Memory B cell (primary cell): ENCODE data around the gene P4HA3.

Experiments
- ATAC-seq: fragments of 150-1000 bp; cut with Tn5 transposase; 2 replicates; pipeline ENCODE4 v1.10.0; 2021; ENCODE audit warnings: low read depth, mild to moderate bottlenecking, moderate library complexity
- DNase-seq, 2 donors: peaks; one replicate each; pipeline ENCODE4 v3.0.0; 2022; ENCODE audit warnings: low spot score in 2 of 2
- H3K27ac Mint-ChIP-seq: one replicate; pipeline ENCODE4 v1.8.0; 2022; ENCODE audit warnings: mild to moderate bottlenecking, moderate library complexity, mixed read lengths
- H3K27me3 Mint-ChIP-seq: one replicate; pipeline ENCODE4 v1.8.0; 2022; ENCODE audit warnings: mixed read lengths
- H3K36me3 Mint-ChIP-seq: one replicate; pipeline ENCODE4 v1.8.0; 2022; ENCODE audit warnings: mild to moderate bottlenecking, mixed read lengths
- H3K4me1 Mint-ChIP-seq: one replicate; pipeline ENCODE4 v1.8.0; 2022; ENCODE audit warnings: mixed read lengths
- H3K4me3 Mint-ChIP-seq: one replicate; pipeline ENCODE4 v1.8.0; 2022; ENCODE audit warnings: mild to moderate bottlenecking, moderate library complexity, mixed read lengths
- H3K9me3 Mint-ChIP-seq: one replicate; pipeline ENCODE4 v1.8.0; 2022; ENCODE audit warnings: mixed read lengths

The P4HA3 gene

GRCh38 chr11:74288911-74289310, 22.5 kb downstream of the P4HA3 start:
- Mint-ChIP-seq H3K36me3 (no peaks in the 10 kb centered on the region), H3K9me3 (peaks cover 2% of the 10 kb centered on the region), H3K27ac (no peak overlapping the region), H3K4me1 (no peaks in the 10 kb centered on the region), H3K27me3 (peaks cover 8% of the 10 kb centered on the region), H3K4me3 (no peak overlapping the region)
- ATAC-seq (no peak), DNase-seq (no peak)

- Mint-ChIP-seq H3K4me3 (no peak overlapping the region), H3K4me1 (no peaks in the 10 kb centered on the region), H3K9me3 (peaks cover 2% of the 10 kb centered on the region), H3K36me3 (no peaks in the 10 kb centered on the region), H3K27ac (no peak overlapping the region), H3K27me3 (peaks cover 5% of the 10 kb centered on the region)
- DNase-seq = no peak
- ATAC-seq = no peak
Measured at GRCh38 chr11:74288161-74288560, 23.3 kb downstream of the P4HA3 start.

- H3K9me3 Mint-ChIP-seq = no peaks in the 10 kb centered on the region
- no peaks in the 10 kb centered on the region for H3K27me3 Mint-ChIP-seq
- H3K4me3 Mint-ChIP-seq = no peak overlapping the region
- no peaks in the 10 kb centered on the region for H3K4me1 Mint-ChIP-seq
- no peak overlapping the region for H3K27ac Mint-ChIP-seq
- DNase-seq (no peak), ATAC-seq (no peak)
- H3K36me3 Mint-ChIP-seq = no peaks in the 10 kb centered on the region
Measured at GRCh38 chr11:74284466-74284865, 27.0 kb downstream of the P4HA3 start.

DNA sequence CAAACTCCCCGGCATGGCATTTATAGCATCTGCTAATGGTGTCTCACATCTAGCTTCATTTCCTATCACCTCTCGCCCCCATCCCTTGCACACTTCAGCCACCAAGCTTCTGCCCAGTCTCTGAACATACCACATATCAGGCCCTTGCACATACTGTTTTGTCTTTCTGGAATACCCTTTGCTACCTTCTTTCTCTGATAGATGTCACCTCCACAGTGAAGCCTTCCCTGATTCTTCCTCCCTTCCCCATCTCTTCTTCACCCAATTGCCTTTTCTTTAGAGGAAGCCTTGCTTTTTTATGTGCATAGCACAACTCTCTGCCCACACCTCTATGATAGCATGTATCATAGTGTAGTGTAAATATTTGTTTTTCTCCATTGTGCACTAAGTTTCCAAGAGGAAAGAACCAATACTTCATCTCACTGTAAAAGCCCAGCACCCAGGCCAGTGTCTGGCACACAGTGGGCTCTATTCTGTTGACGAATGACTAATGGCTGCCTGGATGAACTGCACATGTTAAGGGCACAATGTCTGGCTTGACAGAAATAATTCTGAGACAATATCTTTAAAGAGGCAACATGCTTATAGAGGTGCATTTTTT, 27.8 kb downstream of the P4HA3 start:
- ATAC-seq (no peak), DNase-seq (no peak)
- H3K27me3 Mint-ChIP-seq = no peaks in the 10 kb centered on the region
- H3K4me3 Mint-ChIP-seq = no peak overlapping the region
- H3K27ac Mint-ChIP-seq = no peak overlapping the region
- no peaks in the 10 kb centered on the region for H3K4me1 Mint-ChIP-seq
- no peaks in the 10 kb centered on the region for H3K9me3 Mint-ChIP-seq
- no peaks in the 10 kb centered on the region for H3K36me3 Mint-ChIP-seq

DNA sequence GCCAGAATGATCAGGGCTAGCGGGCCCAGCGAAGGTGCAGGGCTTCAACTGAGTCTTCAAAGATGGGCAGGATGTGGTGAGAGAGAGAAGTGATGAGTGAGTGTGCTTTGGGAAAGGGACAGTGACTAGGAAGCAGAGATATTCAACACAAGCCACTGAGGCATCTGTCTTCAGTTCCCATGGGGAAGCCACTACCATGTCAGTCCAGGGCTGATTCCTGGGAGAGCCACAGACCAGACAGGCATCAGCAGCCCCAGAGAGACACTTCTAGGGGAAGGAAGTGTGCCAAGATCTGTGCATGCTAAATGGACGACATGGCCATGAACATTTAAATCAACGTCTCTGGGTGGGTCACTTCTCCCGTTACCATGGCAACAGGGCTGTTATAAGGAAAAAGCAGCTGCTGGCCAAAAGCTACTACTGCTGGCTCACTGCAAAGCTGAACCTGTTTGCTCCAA, 28.5 kb downstream of the P4HA3 start:
- DNase-seq (no peak), ATAC-seq (no peak)
- peaks cover 3% of the 10 kb centered on the region for H3K27me3 Mint-ChIP-seq
- H3K9me3 Mint-ChIP-seq = no peaks in the 10 kb centered on the region
- H3K36me3 Mint-ChIP-seq = no peaks in the 10 kb centered on the region
- H3K4me3 Mint-ChIP-seq = no peak overlapping the region
- no peak overlapping the region for H3K27ac Mint-ChIP-seq
- H3K4me1 Mint-ChIP-seq = no peaks in the 10 kb centered on the region

- DNase-seq (no peak), ATAC-seq (no peak)
- no peak overlapping the region for H3K4me3 Mint-ChIP-seq
- H3K27ac Mint-ChIP-seq = no peak overlapping the region
- peaks cover 5% of the 10 kb centered on the region for H3K27me3 Mint-ChIP-seq
- H3K36me3 Mint-ChIP-seq = no peaks in the 10 kb centered on the region
- no peaks in the 10 kb centered on the region for H3K4me1 Mint-ChIP-seq
- no peaks in the 10 kb centered on the region for H3K9me3 Mint-ChIP-seq
Measured at GRCh38 chr11:74282421-74282820, 29.0 kb downstream of the P4HA3 start.

GRCh38 chr11:74280494-74280893, 30.9 kb downstream of the P4HA3 start:
- ATAC-seq (no peak), DNase-seq (no peak)
- no peak overlapping the region for H3K4me3 Mint-ChIP-seq
- no peaks in the 10 kb centered on the region for H3K4me1 Mint-ChIP-seq
- H3K9me3 Mint-ChIP-seq = no peaks in the 10 kb centered on the region
- H3K27me3 Mint-ChIP-seq = peaks cover 8% of the 10 kb centered on the region
- H3K27ac Mint-ChIP-seq = no peak overlapping the region
- no peaks in the 10 kb centered on the region for H3K36me3 Mint-ChIP-seq

GRCh38 chr11:74279256-74279655, 32.2 kb downstream of the P4HA3 start:
- Mint-ChIP-seq H3K27ac (no peak overlapping the region), H3K36me3 (no peaks in the 10 kb centered on the region), H3K4me1 (no peaks in the 10 kb centered on the region), H3K4me3 (no peak overlapping the region), H3K9me3 (no peaks in the 10 kb centered on the region), H3K27me3 (peaks cover 8% of the 10 kb centered on the region)
- DNase-seq = no peak
- no peak for ATAC-seq

DNA sequence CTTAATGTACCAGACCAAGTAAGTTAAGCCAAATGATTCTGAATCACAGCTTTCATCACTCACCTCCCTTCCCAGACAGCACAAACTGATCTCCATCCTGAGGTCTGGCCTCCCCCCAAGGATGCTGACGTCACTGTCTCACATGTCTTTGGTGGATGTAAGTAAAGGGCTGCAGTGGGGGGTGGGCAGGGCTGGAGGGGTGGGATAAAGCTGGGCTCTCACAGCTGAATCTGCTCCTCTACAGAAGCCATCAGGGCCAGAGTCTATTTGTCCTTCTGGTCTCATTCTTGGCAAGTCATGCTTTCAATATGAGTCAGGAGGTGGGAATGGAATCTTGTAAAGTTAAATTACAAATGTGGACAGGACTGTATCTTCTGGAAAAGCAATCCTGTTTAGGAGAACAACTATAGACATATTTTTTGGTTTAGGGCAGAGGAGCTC, 32.7 kb downstream of the P4HA3 start:
- DNase-seq (no peak), ATAC-seq (no peak)
- Mint-ChIP-seq H3K36me3 (no peaks in the 10 kb centered on the region), H3K4me3 (no peak overlapping the region), H3K27me3 (peaks cover 8% of the 10 kb centered on the region), H3K27ac (no peak overlapping the region), H3K9me3 (no peaks in the 10 kb centered on the region), H3K4me1 (no peaks in the 10 kb centered on the region)

- Mint-ChIP-seq H3K9me3 (no peaks in the 10 kb centered on the region), H3K27me3 (peaks cover 9% of the 10 kb centered on the region), H3K27ac (no peak overlapping the region), H3K4me3 (no peak overlapping the region), H3K36me3 (no peaks in the 10 kb centered on the region), H3K4me1 (no peaks in the 10 kb centered on the region)
- DNase-seq (no peak), ATAC-seq (no peak)
Measured at GRCh38 chr11:74278103-74278502, 33.3 kb downstream of the P4HA3 start.

DNA sequence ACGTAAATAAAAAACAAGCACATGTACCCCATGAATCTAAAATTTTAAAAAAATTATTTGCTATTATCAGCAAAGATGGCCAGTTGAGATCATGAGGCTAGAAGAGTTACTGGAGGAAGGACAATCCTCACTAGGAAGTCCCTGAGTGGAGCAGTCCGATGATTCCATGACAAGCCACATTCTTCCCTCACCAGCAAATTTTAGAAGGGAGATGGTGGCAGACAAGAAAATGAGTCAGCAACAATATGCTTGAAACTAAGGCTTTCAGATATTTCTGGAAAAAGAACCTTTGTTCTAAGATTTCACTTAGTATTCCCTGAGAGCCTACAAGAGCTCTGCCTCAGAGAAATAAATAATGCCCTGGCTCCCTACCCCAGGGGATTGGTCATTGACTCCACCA, 34.9 kb downstream of the P4HA3 start:
- ATAC-seq = no peak
- no peaks in the 10 kb centered on the region for H3K36me3 Mint-ChIP-seq
- H3K27ac Mint-ChIP-seq = no peak overlapping the region
- no peak for DNase-seq
- peaks cover 11% of the 10 kb centered on the region for H3K27me3 Mint-ChIP-seq
- no peaks in the 10 kb centered on the region for H3K4me1 Mint-ChIP-seq
- H3K4me3 Mint-ChIP-seq = no peak overlapping the region
- H3K9me3 Mint-ChIP-seq = no peaks in the 10 kb centered on the region

DNA sequence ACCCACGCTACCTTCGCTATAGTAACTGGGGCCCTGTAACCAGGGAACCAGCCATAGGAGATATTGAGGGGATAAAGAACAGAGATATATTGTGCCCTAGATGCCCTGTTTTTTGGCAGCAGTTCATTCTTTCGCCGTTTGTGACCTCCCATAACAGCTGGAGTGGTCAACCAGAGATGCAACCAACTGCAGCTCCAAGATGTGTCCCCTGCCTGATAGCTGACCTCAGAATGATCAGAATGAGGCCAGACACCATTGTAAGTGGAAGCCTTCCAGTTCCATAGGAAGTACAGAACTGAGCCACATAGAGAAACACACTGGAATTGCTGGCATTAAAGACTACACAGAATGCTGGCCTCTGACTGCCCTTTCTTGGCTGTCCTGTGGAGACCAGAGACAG, 39.2 kb downstream of the P4HA3 start:
- H3K9me3 Mint-ChIP-seq = no peaks in the 10 kb centered on the region
- H3K27me3 Mint-ChIP-seq = peaks cover 14% of the 10 kb centered on the region
- no peaks in the 10 kb centered on the region for H3K4me1 Mint-ChIP-seq
- H3K27ac Mint-ChIP-seq = no peak overlapping the region
- H3K36me3 Mint-ChIP-seq = no peaks in the 10 kb centered on the region
- no peak for DNase-seq
- no peak overlapping the region for H3K4me3 Mint-ChIP-seq
- no peak for ATAC-seq

DNA sequence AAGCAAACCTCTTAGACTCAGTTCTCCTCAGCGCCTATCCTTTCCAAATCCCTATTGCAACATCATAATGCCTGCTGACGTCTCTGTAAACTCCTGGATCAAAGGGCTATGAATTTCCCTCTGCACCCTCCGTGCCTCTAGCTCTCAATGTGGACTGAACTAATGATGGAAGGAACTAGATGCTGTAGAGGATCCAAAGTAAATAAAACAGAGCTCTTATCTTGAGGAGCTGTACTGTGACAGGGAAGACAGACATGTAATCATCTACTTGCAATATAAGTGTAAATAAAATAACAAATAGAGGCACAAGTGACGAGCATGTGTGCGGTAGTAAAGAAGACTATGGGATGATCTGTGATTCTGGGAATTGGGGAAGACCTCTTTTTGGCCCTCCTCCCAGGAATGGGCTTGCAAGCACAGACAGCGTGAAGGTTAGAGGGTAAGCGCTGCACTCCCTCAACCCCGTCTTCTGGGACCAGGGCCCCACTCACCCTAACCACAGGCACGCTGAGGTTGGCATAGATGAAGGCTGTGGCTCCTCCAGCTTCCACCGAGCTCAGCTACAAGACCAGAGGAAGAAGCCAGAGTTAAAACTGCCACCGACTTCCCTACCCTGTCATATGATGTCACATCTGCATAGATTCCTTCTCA, 42.2 kb downstream of the P4HA3 start:
- Mint-ChIP-seq H3K9me3 (no peaks in the 10 kb centered on the region), H3K36me3 (no peaks in the 10 kb centered on the region), H3K27me3 (peaks cover 11% of the 10 kb centered on the region), H3K27ac (no peak overlapping the region), H3K4me3 (no peak overlapping the region), H3K4me1 (no peaks in the 10 kb centered on the region)
- ATAC-seq (no peak), DNase-seq (no peak)

DNA sequence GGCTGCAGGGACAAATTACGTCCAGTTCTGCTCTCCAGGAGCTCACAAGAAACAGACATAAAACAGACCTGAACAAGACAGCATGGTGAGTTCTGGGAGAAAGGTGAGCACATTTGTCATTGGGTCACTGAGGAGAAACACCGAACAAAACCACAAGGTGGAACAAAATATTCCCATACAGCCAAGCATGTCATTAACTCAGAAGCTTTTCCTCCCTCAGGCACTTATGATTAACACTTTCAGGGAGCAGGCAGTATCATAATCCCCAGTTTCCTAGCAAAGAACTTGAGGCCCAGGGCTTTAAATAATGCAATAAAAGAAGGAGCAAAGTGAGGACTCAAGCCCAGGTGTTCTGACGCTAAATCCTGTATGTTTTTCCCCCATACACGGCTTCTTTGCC, 43.0 kb downstream of the P4HA3 start:
- no peak for DNase-seq

DNA sequence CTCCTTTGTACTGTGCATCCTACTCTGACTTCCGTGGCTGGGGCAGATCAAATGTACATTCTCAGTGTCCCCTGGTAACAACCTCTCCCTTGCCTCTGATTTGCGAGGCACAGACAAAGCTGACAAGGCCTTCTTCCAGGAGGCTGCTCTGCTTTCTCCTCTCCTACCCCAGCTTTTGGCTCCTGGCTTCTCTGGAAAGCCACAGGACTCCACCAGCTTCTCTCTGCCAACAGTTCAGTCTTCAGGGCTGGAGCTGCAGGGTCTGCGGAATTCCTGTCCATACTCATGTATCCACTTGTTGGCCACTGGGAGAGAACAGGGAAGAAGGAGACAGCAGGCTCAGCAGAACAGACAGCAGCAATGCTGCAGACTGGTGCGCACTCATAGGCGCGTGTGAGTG, 44.4 kb downstream of the P4HA3 start:
- peaks cover 15% of the 10 kb centered on the region for H3K27me3 Mint-ChIP-seq
- H3K4me1 Mint-ChIP-seq = no peaks in the 10 kb centered on the region
- H3K9me3 Mint-ChIP-seq = no peaks in the 10 kb centered on the region
- ATAC-seq (no peak), DNase-seq (no peak)
- H3K36me3 Mint-ChIP-seq = no peaks in the 10 kb centered on the region
- no peak overlapping the region for H3K4me3 Mint-ChIP-seq
- no peak overlapping the region for H3K27ac Mint-ChIP-seq

More for the DNA sequence above, 43.0 kb downstream of the P4HA3 start:
- no peak overlapping the region for H3K27ac Mint-ChIP-seq
- no peaks in the 10 kb centered on the region for H3K36me3 Mint-ChIP-seq
- H3K27me3 Mint-ChIP-seq = peaks cover 11% of the 10 kb centered on the region
- H3K4me1 Mint-ChIP-seq = no peaks in the 10 kb centered on the region
- no peak overlapping the region for H3K4me3 Mint-ChIP-seq
- no peak for ATAC-seq
- H3K9me3 Mint-ChIP-seq = no peaks in the 10 kb centered on the region
